Suprapubic skin (tissue), 4 donors: ENCODE data around the gene USP6NL.

Experiments
- CTCF ChIP-seq, 2 donors: fragments of 200-600 bp in 1 of 2; fragments of 450-650 bp in 1 of 2; sonication (generic) in 1 of 2; IDR thresholded peaks; one replicate each; pipeline ENCODE4 v1.5.1; 2016 to 2019; ENCODE audit warnings: antibody characterized with exemption in 2 of 2, mild to moderate bottlenecking in 1 of 2, moderate library complexity in 1 of 2
- POLR2A ChIP-seq, 2 donors: fragments of 450-650 bp; IDR thresholded peaks; one replicate each; pipeline ENCODE4 v1.6.1; 2017; ENCODE audit warnings: antibody characterized with exemption in 2 of 2, mild to moderate bottlenecking in 2 of 2, moderate library complexity in 2 of 2
- POLR2AphosphoS5 ChIP-seq, 3 donors: sonication (generic); formaldehyde crosslinking; IDR thresholded peaks; one replicate each; pipeline ENCODE4 v1.6.1; 2017; ENCODE audit warnings: antibody characterized with exemption in 3 of 3

GRCh38 chr10:11404901-11405300 is 206.5 kb downstream of the USP6NL start:
- TF ChIP-seq CTCF (IDR thresholded peaks at IDR 0.05) (no peak), POLR2A (IDR thresholded peaks at IDR 0.05) (no peak), POLR2AphosphoS5 (IDR thresholded peaks at IDR 0.05) (no peak)
